Effector CD4-positive, alpha-beta T cell (primary cell): ENCODE data around the gene STK32B.
"Not testable (repeated sequence)": the region's sequence is repeated elsewhere in the genome, so short reads cannot be mapped to it uniquely, and the experiment has no call there.

Experiments used
- DNase-seq: peaks from one replicate; pipeline ENCODE4 v3.0.0-alpha.2; 2020

The STK32B gene

DNA sequence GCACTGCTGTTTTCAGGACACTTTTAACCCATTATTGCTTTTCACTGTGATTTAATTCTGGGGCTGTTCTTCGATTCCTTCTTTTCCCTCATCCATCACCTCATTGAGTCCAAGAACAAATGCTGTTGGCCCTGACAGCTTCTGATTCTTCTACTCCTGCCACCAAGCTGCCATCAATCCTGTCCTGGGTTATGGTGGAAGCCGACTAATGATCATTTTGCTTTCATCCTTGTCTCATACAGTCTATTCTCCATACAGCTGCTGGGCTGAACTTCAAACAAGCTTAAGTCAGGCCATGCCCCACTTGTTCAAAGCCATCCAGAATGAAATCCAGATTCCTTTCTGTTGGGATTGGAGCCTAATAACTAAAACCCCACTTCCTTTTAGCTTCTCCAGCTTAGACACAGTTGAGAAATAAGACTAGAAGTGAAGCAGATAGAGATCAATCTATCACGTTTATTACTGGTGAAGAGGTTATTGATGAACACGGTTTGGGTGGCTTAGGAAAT, 161.9 kb downstream of the STK32B start:
- no peak for DNase-seq

GRCh38 chr4:5215321-5215720, 164.0 kb downstream of the STK32B start:
- DNase-seq, result no peak

DNA sequence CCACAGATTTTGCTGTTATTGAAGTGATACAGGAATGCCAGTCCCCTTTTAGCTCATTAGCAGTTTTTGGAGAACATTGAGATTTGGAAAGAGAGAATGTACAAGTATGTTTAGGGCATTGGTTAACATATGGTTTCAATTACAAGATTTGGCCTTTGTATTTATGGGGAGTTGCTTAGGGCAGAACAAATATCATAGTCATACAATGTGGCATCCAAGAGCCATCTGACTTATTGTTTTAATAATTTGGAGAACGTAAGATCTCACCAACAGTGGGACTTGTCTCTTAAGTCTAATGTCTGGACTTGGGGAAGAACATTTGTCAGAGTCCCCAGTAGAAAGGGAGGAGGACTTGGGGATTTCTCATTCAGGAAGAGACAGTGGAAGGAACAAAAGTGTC, 166.1 kb downstream of the STK32B start:
- DNase-seq, result no peak

GRCh38 chr4:5218376-5219069, 167.2 kb downstream of the STK32B start:
- no peak for DNase-seq

DNA sequence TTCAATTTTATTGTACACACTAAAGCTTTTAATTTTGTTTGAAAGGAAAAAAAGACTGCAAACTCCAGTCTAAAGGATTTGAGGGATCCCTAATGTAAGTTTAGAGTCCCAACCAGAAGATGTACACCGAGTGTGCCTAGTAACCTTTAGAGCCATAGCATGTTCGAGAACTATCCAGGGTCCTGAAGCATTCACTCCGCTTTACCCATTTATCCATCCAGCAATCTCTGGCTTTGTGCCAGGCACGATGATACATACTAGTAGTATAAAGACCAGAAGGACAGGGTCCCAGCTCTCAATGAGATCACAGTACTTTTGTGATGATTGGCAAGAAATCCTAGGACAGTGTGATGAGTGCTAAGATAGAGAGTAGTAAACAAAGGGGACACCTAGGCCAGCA, 168.7 kb downstream of the STK32B start:
- no peak for DNase-seq

DNA sequence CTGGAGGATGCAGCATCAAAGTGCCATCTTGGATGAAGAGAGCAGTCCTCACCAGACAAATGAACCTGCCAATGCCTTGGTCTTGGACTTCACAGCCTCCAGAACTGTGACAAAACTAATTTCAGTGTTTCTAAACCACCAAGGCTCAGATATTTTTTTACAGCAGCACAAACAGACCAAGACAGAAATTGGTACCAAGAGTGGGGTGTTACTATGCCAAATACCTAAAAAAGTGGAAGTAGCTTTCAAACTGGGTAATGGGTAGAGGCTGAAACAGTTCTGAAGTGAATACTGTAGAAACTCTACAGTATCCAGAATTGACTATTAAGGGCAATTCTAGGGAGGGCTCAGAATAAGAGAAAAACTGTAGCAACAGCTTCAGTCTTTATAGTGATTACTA, 170.8 kb downstream of the STK32B start:
- no peak for DNase-seq

GRCh38 chr4:5222951-5223350, 171.7 kb downstream of the STK32B start:
- no peak for DNase-seq

- DNase-seq, result no peak
Observed at GRCh38 chr4:5224340-5224739, 173.1 kb downstream of the STK32B start.

DNA sequence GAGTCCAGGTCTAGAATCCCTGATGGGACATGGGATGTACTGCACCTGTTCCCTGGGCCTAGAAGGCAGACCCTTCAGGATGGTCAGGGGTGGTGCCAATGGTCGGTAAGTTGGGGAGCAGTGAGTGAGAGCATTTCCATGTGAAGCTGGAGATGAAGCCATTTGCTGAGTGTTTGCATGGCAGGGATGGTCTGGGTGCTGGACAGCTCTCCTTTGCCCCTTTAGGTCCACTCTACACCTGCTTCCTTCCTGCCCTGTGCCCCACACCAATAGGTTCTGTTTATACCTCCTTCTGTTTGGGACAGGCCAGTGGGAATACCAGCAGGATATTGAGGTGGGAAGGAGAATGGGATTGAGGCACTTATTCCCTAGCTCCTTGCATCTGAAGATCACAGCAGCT, 181.3 kb downstream of the STK32B start:
- no peak for DNase-seq

DNA sequence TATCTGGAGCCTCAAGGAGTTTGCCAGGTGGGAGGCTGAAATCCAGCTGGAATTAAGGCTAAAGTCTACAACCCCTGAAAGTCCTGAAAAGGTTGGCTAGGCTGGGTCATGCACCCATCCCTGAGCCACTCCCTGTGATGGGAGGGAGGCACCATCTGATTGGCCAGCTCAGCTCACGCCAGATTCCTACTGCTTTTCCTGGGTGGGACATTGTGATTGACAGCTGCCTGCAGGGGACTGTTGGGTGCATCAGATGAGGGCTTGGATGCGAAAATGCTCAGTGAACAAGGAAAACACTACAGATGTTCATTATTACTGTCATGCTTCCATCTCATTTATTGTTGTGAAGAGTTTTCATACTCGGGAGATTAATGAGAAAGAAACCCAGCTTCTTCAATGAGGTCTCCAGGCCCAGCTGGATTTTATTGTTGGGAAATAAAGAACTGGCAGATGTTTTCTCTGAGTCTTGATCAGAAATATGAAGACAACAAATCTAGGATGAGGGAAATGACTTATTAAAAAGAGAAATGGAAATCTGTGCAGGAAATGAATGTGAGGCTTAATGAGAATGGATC, 185.9 kb downstream of the STK32B start:
- no peak for DNase-seq

DNA sequence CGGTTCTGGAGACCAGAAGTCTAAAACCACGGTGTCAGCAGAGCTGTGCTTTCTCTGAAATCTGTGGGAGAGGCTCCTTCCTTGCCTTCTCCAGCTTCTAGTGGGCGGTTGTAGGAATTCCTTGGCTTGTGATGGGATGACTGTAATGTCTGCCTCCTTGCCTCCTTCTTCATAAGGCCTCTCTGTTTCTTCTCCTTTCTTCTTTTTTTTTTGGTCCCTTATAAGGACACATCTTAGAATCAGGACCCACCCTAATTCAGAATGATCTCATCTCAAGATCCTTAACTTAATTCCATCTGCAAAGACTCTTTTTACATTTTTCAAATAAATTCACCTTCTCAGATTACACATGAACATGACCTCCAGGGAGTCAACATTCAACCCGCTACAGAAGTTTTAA, 186.9 kb downstream of the STK32B start:
- no peak for DNase-seq

DNA sequence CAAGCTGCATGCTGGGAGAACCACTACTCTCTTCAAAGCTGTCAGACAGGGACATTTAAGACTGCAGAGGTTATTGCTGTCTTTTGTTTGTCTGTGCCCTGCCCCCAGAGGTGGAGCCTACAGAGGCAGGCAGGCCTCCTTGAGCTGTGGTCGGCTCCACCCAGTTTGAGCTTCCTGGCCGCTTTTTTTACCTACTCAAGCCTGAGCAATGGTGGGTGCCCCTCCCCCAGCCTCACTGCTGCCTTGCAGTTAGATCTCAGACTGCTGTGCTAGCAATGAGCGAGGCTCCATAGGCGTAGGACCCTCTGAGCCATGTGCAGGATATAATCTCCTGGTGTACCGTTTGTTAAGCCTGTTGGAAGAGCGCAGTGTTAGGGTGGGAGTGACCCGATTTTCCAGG, 195.8 kb downstream of the STK32B start:
- DNase-seq, result not testable (repeated sequence)

DNA sequence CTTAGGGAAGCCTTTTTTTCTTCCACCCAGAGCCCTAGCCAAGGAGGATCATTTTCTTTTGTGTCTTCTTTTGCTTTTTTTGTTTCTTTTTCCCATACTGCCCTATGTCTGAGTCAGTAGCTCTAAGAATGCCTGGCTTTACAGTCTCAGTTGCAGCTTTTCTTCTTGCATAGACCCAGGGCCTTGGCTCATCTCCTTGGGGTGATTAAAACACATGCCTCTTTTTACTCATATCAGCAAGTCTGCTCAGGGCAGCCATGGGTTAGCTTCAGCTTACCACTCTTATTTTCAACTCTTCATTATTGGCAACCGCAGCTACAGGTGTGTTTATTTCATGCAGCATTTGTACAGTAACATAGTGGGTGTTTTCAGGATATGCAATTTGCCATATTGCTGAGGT, 196.5 kb downstream of the STK32B start:
- no peak for DNase-seq

GRCh38 chr4:5249727-5250126, 198.4 kb downstream of the STK32B start:
- DNase-seq, result no peak

GRCh38 chr4:5250536-5250935, 199.3 kb downstream of the STK32B start:
- not testable (repeated sequence) for DNase-seq

DNA sequence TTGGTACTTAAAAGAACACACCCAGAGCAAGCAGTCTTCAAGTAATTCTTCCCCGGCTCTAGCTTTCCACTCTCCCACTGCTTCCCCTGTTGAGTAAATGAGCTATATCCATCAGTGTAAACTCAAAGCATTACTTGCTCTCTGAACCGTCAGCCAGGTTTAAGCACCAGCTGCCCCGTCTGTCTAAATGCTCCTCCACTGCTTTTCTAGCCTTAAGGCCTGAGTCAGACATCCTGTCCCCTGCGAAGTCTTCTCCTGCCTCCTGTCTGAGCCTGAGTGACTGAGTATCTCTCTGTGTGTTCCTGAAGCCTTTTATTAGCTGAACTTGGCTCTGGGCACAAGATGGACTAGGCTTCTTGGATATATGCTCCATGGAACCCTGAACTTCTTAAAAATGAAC, 205.1 kb downstream of the STK32B start:
- no peak for DNase-seq

GRCh38 chr4:5257086-5257485, 205.8 kb downstream of the STK32B start:
- no peak for DNase-seq

GRCh38 chr4:5259471-5259870, 208.2 kb downstream of the STK32B start:
- no peak for DNase-seq

GRCh38 chr4:5260121-5260520, 208.8 kb downstream of the STK32B start:
- no peak for DNase-seq

- no peak for DNase-seq
Observed at GRCh38 chr4:5261866-5262265, 210.6 kb downstream of the STK32B start.

DNA sequence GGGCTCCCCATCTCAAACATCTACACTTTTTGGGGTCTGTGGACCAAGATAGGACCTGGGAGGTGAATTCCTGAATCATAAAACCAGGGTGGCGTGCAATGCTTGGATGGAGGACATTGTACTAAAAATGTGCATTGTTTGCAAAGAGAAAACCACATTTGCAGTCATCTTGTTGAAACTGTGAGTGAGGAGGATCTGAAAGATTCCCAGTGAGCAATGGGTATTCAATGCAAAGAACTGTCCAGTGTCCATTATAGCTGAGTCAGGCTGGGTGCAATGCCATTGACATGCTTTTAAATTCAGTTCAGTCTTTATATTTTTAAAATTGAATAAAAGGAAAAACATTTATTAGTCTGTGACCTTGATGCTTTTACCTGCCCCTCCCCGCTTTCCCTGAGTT, 215.7 kb downstream of the STK32B start:
- DNase-seq, result no peak

GRCh38 chr4:5267408-5267807, 216.1 kb downstream of the STK32B start:
- no peak for DNase-seq

DNA sequence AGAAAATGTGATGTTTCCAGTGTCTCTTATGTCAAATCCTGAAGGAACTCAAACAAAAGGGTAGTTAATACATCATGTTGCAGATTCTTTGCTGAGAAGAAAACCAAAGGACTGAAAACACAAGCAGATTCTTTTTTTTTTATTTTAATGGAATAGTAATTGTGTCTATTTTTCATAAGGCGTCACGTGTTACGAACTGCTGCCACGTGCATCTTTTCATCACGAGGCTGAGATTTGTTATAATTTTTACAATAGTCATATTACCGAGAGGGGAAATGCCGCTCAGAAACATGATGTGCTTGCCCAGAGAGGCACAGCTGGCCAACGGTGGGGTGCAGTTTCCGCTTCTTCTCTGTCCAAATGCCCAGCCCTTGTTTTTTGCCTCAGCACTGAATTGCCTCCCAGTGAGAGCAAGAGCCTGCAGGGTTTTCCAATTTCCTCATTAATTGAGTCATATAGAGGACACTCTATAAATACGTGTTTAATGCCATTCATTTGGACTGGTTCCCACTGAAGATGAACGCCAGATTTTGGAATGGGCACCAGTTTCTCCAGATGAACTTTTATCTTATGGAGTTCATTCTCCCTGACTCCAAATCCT, 225.3 kb downstream of the STK32B start:
- no peak for DNase-seq

GRCh38 chr4:5277079-5277478, 225.8 kb downstream of the STK32B start:
- no peak for DNase-seq
